Lung (tissue), 12 donors: Measurements from ENCODE around the gene PXMP4. TPM values are rescaled to one million over a fixed set of nuclear protein-coding genes. Genes with fewer than 3 reads are reported as not detected.

ENCODE experiments used
- ATAC-seq: fragments of 200-7000 bp; cut with Tn5 transposase; one replicate; pipeline ENCODE4 v1.9.1; 2020; ENCODE audit warnings: moderate number of reproducible peaks; ENCODE audit not compliant: insufficient read depth, low FRiP score
- DNase-seq, 3 donors: peaks; one replicate each; pipeline ENCODE4 v3.0.0-alpha.2; 2013 to 2017
- H3K27ac ChIP-seq, 2 donors: one replicate each; pipeline ENCODE4 v1.5.1; 2013; ENCODE audit warnings: mild to moderate bottlenecking in 2 of 2, moderate library complexity in 2 of 2, control low read depth in 1 of 2, inconsistent platforms in 1 of 2, low read depth in 1 of 2, low read length in 1 of 2
- H3K27me3 ChIP-seq, 3 donors: one replicate each; pipeline ENCODE4 v1.5.1; 2013; ENCODE audit warnings: low read length in 2 of 3; ENCODE audit not compliant: control insufficient read depth in 3 of 3, insufficient read depth in 3 of 3
- H3K36me3 ChIP-seq, 4 donors: one replicate each; pipeline ENCODE4 v1.5.1; 2013; ENCODE audit warnings: low read length in 4 of 4, mild to moderate bottlenecking in 1 of 4, moderate library complexity in 1 of 4; ENCODE audit not compliant: control insufficient read depth in 4 of 4, insufficient read depth in 4 of 4
- H3K4me1 ChIP-seq, 5 donors: one replicate each; pipeline ENCODE4 v1.5.1; 2013; ENCODE audit warnings: low read length in 5 of 5, mild to moderate bottlenecking in 2 of 5, moderate library complexity in 1 of 5; ENCODE audit not compliant: control insufficient read depth in 5 of 5, insufficient read depth in 5 of 5
- H3K4me3 ChIP-seq: one replicate; pipeline ENCODE4 v1.5.1; 2013; ENCODE audit warnings: mild to moderate bottlenecking, control low read depth, moderate library complexity
- H3K9ac ChIP-seq, 2 donors: one replicate each; pipeline ENCODE4 v1.5.1; 2013; ENCODE audit warnings: low read length in 2 of 2, control low read depth in 1 of 2; ENCODE audit not compliant: insufficient read depth in 1 of 2
- H3K9me3 ChIP-seq, 4 donors: one replicate each; pipeline ENCODE4 v1.5.1; 2013; ENCODE audit warnings: low read length in 3 of 4, mild to moderate bottlenecking in 1 of 4, moderate library complexity in 1 of 4; ENCODE audit not compliant: control insufficient read depth in 4 of 4, insufficient read depth in 3 of 4
- WGBS, 2 donors: extraction: QIAGEN DNeasy Blood & Tissue Kit; methylation state at CpG; one replicate each; pipeline ENCODE4 v1.1.7; 2013; 5-methylcytosine and 5-hydroxymethylcytosine counted together
- polyA plus RNA-seq, 2 donors: library from polyadenylated mRNA; stranded (reverse); fragments of 200-250 nt; gene quantifications; one replicate each; pipeline ENCODE4 v1.2.1, GENCODE V29; 2013
- total RNA-seq, 2 donors: library from RNA; depleted of rRNA in 1 of 2; stranded (reverse); fragments of >200 nt in 1 of 2; gene quantifications; one replicate each; pipeline ENCODE4 v1.2.1, GENCODE V29; 2014 to 2021
- TF ChIP-seq, protein P1 (sequence below): IDR thresholded peaks from 2 replicates; pipeline ENCODE4 v1.5.1; 2012; ENCODE audit warnings: mild to moderate bottlenecking; ENCODE audit errors: control extremely low read depth, extremely low read depth
- donor health status: control.
- donor health status: control.
- donor health status: Bipolar disorder and iron deficiency.
- donor health status: healthy.
- donor health status: DM: yes; HTN: yes; CAD: no.

PXMP4 gene
- total and polyA plus RNA-seq, 4 donors, result 10.2 to 36.8 (median 26.8) TPM

DNA sequence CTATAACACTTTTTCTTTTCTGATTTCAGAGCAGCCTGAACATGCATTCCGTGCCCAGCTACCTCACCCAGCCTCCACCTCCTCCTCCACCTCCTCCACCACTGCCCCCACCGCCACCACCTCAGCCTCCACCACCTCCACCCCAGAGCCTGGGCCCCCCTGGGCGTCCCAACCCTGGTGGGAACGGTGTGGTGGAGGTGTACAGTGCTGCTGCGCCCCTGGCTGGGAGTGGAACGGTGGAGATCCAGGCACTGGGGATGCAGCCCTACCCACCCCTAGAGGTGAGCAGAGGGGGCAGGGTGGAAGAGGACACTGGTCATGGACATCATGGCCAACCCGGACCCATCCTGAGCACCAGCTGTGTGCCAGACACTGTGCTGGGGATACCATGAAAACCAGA, 33.0 kb upstream of the PXMP4 start:
- Histone ChIP-seq H3K9me3 (peaks cover 0 to 6% (median 2%) of the 10 kb centered on the region in 4 donors), H3K36me3 (peaks cover 13 to 24% (median 19%) of the 10 kb centered on the region in 4 donors), H3K9ac (no peak overlapping the region), H3K27ac (no peak overlapping the region), H3K27me3 (no peaks in the 10 kb centered on the region), H3K4me3 (no peak overlapping the region), H3K4me1 (no peaks in the 10 kb centered on the region)
- 98 to 99% methylated on average over 7 of the region's 7 CpGs for WGBS, 2 donors
- DNase-seq, result no peak
- ATAC-seq, result no peak
- TF ChIP-seq, protein P1, sequence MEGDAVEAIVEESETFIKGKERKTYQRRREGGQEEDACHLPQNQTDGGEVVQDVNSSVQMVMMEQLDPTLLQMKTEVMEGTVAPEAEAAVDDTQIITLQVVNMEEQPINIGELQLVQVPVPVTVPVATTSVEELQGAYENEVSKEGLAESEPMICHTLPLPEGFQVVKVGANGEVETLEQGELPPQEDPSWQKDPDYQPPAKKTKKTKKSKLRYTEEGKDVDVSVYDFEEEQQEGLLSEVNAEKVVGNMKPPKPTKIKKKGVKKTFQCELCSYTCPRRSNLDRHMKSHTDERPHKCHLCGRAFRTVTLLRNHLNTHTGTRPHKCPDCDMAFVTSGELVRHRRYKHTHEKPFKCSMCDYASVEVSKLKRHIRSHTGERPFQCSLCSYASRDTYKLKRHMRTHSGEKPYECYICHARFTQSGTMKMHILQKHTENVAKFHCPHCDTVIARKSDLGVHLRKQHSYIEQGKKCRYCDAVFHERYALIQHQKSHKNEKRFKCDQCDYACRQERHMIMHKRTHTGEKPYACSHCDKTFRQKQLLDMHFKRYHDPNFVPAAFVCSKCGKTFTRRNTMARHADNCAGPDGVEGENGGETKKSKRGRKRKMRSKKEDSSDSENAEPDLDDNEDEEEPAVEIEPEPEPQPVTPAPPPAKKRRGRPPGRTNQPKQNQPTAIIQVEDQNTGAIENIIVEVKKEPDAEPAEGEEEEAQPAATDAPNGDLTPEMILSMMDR, result no peak

DNA sequence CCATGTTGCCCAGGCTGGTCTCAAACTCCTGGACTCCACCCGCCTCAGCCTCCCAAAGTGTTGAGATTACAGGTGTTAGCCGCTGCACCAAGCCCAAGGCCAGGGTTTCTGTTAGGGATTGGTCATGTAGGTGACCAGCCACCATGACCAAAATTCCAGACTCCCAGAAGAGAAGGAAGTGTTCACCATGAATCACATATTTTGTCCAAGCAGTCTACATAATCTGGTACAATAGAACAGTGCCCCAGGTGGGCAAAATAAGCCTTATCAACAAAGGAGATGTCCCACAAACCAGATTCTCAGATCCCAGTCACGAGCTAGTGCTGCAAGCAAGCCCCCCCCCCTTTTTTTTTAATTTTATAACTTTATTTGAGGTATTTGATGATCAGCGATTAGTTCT, 31.7 kb upstream of the PXMP4 start:
- Histone ChIP-seq H3K9me3 (no peaks in the 10 kb centered on the region), H3K4me1 (no peaks in the 10 kb centered on the region), H3K9ac (no peak overlapping the region), H3K4me3 (no peak overlapping the region), H3K27me3 (no peaks in the 10 kb centered on the region), H3K27ac (no peak overlapping the region), H3K36me3 (peaks cover 8 to 21% (median 11%) of the 10 kb centered on the region in 4 donors)
- 95 to 98% methylated on average over 4 of the region's 4 CpGs for WGBS, 2 donors
- TF ChIP-seq, protein P1, result no peak
- DNase-seq, result no peak
- ATAC-seq, result no peak

DNA sequence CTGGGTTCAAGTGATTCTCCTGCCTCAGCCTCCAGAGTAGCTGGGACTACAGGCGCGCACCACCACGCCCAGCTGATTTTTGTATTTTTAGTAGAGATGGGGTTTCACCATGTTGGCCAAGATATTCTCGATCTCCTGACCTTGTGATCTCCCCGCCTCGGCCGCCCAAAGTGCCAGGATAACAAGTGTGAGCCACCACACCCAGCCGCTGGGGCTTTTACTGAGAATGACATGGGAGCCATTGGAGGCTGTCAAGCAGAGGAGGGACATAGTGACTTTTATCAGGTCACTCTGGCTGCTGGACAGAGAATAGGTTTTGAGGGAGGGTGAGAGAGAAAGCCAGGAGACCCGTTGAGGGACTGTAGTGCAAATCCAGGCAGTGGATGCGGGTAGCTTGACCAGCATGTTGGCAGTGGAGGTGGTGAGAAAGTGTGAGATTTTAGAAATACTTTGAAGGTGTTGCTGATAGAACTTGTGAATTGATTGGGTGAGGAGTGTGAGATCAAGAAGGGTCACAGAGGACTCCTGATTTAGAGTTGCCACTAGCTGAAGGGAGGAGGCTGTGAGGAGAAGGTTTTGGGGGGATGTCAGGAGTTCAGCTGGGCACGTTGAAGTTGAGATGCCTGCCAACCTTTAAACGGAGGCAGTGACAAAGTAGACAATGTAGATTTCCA, 26.4 kb upstream of the PXMP4 start:
- Histone ChIP-seq H3K27me3 (no peaks in the 10 kb centered on the region), H3K4me3 (no peak overlapping the region), H3K4me1 (peaks cover 0 to 1% (median 0%) of the 10 kb centered on the region in 5 donors), H3K9ac (no peak overlapping the region), H3K9me3 (no peaks in the 10 kb centered on the region), H3K36me3 (peaks cover 0 to 19% (median 6%) of the 10 kb centered on the region in 4 donors), H3K27ac (no peak overlapping the region)
- TF ChIP-seq, protein P1, result no peak
- no peak for DNase-seq
- ATAC-seq, result no peak
- WGBS, 2 donors, result 93 to 94% methylated on average over 12 of the region's 12 CpGs
